Measurements from ENCODE around the gene GJB2. TPM values are rescaled to one million over a fixed set of nuclear protein-coding genes. Genes with fewer than 3 reads are reported as not detected.

The GJB2 gene
- total RNA-seq, 4 donors from 2014 or later = 301 to 1,758 (median 1,011) TPM

- Histone ChIP-seq H3K36me3 (no peaks in the 10 kb centered on the region), H3K27ac (no peak overlapping the region), H3K4me1 (peaks cover 0 to 37% (median 3%) of the 10 kb centered on the region in 3 donors), H3K27me3 (peaks cover 0 to 30% (median 0%) of the 10 kb centered on the region in 4 donors), H3K9me3 (no peaks in the 10 kb centered on the region), H3K4me3 (no peak overlapping the region)
- 43 to 60% methylated on average over 3 of the region's 3 CpGs for WGBS, 2 donors
- intact Hi-C loops (cut with DNase I) = loop anchor here (10.0 kb wide), 1 partner anchor 304 kb away; no protein-coding TSS in a partner anchor
- TF ChIP-seq CTCF (IDR thresholded peaks at IDR 0.05) = no peak
- DNase-seq = no peak
These were observed 11.6 kb downstream of the GJB2 start for GRCh38 chr13:20181188-20181587.

GRCh38 chr13:20178156-20178555, 14.6 kb downstream of the GJB2 start:
- Histone ChIP-seq H3K36me3 (no peaks in the 10 kb centered on the region), H3K4me3 (no peak overlapping the region), H3K4me1 (peaks cover 12 to 64% (median 22%) of the 10 kb centered on the region in 3 donors), H3K9me3 (no peaks in the 10 kb centered on the region), H3K27me3 (peaks cover 0 to 44% (median 0%) of the 10 kb centered on the region in 4 donors), H3K27ac (no peak overlapping the region)
- intact Hi-C loops (cut with DNase I) = no loop called here
- TF ChIP-seq CTCF (IDR thresholded peaks at IDR 0.05) (no peak), POLR2A (IDR thresholded peaks at IDR 0.05) (no peak)
- WGBS, 2 donors = 43 to 59% methylated on average over 5 of the region's 5 CpGs
- DNase-seq = no peak

- intact Hi-C loops (cut with DNase I) = no loop called here
- Histone ChIP-seq H3K9me3 (no peaks in the 10 kb centered on the region), H3K4me1 (peaks cover 12 to 62% (median 22%) of the 10 kb centered on the region in 3 donors), H3K36me3 (no peaks in the 10 kb centered on the region), H3K4me3 (peak overlapping the region; percentile 11 to 42 (median 24)), H3K27ac (no peak overlapping the region), H3K27me3 (peaks cover 0 to 47% (median 0%) of the 10 kb centered on the region in 4 donors)
- no peak for DNase-seq
- WGBS, 2 donors = 50 to 86% methylated on average over 5 to 34 of the region's 67 CpGs
- no peak for TF ChIP-seq CTCF (IDR thresholded peaks at IDR 0.05)
These were observed 15.5 kb downstream of the GJB2 start for GRCh38 chr13:20177049-20177831.

GRCh38 chr13:20175907-20176652, 16.7 kb downstream of the GJB2 start:
- H3K4me1 ChIP-seq = peaks cover 12 to 50% (median 22%) of the 10 kb centered on the region in 3 donors
- H3K27ac ChIP-seq = peak overlapping the region; percentile 75 to 84 (median 79)
- DNase-seq = no peak
- intact Hi-C loops (cut with DNase I) = no loop called here
- TF ChIP-seq CTCF (IDR thresholded peaks at IDR 0.05) (no peak), POLR2A (IDR thresholded peaks at IDR 0.05) (no peak)
- WGBS, 2 donors = 66 to 73% methylated on average over 14 of the region's 14 CpGs
- no peaks in the 10 kb centered on the region for H3K9me3 ChIP-seq
- no peak overlapping the region for H3K4me3 ChIP-seq
- H3K36me3 ChIP-seq = no peaks in the 10 kb centered on the region
- peaks cover 0 to 47% (median 0%) of the 10 kb centered on the region in 4 donors for H3K27me3 ChIP-seq

- H3K4me1 ChIP-seq = peaks cover 12 to 45% (median 22%) of the 10 kb centered on the region in 3 donors
- DNase-seq = no peak
- H3K27me3 ChIP-seq = peaks cover 0 to 50% (median 0%) of the 10 kb centered on the region in 4 donors
- peak overlapping the region in 1 of 4 donors; percentile 52 for H3K4me3 ChIP-seq
- H3K36me3 ChIP-seq = no peaks in the 10 kb centered on the region
- intact Hi-C loops (cut with DNase I) = no loop called here
- no peaks in the 10 kb centered on the region for H3K9me3 ChIP-seq
- peak overlapping the region; percentile 75 to 84 (median 79) for H3K27ac ChIP-seq
- WGBS, 2 donors = 76 to 84% methylated on average over 3 of the region's 3 CpGs
- TF ChIP-seq POLR2A (IDR thresholded peaks at IDR 0.05) = no peak
- TF ChIP-seq CTCF (IDR thresholded peaks at IDR 0.05) = no peak
These were observed 17.3 kb downstream of the GJB2 start for GRCh38 chr13:20175406-20175794.

Data from esophagus squamous epithelium (tissue), 5 donors.